Measurements from ENCODE around the gene SLC38A9.
"Not testable (repeated sequence)": the region's sequence is repeated elsewhere in the genome, so short reads cannot be mapped to it uniquely, and the experiment has no call there.

Gene SLC38A9

DNA sequence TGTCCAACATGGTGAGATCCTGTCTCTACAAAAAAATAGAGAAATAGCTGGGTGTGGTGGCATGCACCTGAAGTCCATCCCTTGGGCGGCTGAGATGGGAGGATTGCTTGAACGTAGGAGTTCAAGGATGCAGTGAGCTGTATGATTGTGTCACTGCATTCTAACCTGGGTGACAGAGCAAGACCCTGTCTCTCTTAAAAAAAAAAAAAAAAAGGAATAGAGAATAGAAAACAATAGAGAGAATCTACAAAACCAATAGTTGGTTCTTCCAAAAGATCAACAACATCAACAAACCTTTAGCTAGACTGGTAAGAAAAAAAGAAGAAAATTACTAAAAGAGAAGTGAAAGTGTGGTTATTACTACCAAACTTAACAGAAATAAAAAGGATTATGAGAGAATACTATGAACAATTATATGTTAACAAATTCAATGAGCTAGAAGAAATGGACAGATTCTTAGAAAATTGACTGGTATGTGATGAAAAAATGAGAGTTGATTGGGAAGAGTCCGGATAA, 8.1 kb upstream of the SLC38A9 start:
- TF ChIP-seq, protein P1, sequence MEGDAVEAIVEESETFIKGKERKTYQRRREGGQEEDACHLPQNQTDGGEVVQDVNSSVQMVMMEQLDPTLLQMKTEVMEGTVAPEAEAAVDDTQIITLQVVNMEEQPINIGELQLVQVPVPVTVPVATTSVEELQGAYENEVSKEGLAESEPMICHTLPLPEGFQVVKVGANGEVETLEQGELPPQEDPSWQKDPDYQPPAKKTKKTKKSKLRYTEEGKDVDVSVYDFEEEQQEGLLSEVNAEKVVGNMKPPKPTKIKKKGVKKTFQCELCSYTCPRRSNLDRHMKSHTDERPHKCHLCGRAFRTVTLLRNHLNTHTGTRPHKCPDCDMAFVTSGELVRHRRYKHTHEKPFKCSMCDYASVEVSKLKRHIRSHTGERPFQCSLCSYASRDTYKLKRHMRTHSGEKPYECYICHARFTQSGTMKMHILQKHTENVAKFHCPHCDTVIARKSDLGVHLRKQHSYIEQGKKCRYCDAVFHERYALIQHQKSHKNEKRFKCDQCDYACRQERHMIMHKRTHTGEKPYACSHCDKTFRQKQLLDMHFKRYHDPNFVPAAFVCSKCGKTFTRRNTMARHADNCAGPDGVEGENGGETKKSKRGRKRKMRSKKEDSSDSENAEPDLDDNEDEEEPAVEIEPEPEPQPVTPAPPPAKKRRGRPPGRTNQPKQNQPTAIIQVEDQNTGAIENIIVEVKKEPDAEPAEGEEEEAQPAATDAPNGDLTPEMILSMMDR (IDR thresholded peaks at IDR 0.05; ENCODE audit: insufficient read depth, missing control alignments): no peak
- FAIRE-seq (no peak), DNase-seq (ENCODE audit: insufficient read length, low spot score) (no peak)

DNA sequence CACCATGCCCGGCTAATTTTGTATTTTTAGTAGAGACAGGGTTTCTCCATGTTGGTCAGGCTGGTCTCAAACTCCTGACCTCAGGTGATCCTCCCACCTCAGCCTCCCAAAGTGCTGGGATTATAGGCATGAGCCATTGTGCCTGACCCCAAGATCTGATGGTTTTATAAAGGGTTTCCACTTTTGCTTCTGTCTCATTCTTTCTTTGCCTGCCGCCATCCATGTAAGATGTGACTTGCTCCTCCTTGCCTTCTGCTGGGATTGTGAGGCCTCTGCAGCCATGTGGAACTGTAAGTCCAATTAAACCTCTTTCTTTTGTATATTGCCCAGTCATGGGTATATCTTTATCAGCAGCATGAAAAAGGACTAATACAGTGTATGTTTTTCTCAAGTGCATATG, 6.9 kb upstream of the SLC38A9 start:
- not testable (repeated sequence) for DNase-seq (ENCODE audit: insufficient read length, low spot score); FAIRE-seq

DNA sequence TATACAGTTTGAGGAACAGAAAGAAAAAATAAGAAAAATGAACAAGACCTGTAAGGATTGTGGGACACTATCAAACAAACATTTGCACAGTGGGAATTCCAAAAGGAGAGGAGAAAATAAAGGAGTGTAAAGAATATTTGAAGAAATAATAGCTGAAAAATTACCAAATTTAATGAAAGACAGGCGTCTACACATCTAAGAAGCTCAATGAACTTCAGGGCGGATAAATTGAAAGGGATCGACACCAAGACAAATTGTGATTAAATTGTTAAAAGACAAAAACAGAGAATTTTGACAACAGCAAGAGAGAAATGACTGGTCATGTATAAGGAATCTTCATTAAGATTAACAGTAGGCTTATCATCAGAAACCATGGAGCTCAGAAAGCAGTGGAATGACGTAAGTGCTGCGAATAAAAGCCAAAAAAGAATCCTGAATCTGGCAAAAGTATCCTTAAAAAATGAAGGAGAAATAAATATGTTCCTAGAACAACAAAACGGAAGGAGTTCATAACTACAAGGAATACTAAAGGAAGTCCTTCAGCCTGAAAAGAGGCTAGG, 3.5 kb upstream of the SLC38A9 start:
- FAIRE-seq (no peak), DNase-seq (ENCODE audit: insufficient read length, low spot score) (no peak)
- TF ChIP-seq, protein P1 (IDR thresholded peaks at IDR 0.05; ENCODE audit: insufficient read depth, missing control alignments): no peak

DNA sequence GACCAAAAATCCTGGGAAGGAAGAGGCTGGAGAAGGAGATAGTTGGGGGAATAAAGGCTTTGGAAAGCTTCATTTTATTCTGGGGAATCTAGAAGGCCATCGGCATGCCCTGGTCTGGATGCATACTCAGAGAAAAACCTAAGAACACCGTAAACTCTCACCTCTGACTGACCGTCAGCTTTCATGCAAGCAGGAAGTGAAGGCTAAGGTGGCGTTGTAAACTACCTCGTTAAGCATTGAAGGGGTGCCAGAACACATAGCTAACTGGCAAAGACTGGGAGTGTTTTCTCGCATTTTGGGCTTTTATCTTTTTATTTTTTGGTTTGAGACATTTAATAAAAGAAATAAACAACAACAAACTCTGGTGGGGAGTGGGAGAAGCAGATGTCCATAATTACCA, 2.6 kb upstream of the SLC38A9 start:
- no peak for DNase-seq (ENCODE audit: insufficient read length, low spot score)
- TF ChIP-seq, protein P1 (IDR thresholded peaks at IDR 0.05; ENCODE audit: insufficient read depth, missing control alignments): no peak
- FAIRE-seq: no peak

DNA sequence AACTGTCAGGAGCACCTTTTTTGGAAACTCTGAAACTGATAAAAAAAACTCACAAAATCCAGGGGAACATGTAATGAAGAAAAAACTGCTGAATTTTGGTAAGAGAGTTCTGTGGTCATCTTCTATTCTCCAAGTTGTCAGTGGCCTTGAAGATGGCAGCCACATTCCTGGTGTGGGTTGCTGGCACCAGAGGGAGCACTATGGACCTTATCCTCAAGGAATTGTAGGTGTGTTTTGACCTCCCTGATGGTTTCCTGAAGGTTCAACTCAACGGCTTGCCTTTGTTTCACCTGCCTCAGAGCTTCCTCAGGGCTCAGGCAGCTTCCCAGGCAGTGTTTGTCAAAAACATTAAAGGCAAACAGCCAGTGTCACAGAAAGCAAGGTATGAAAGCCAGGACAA, 2.2 kb upstream of the SLC38A9 start:
- DNase-seq (ENCODE audit: insufficient read length, low spot score): no peak
- TF ChIP-seq, protein P1 (IDR thresholded peaks at IDR 0.05; ENCODE audit: insufficient read depth, missing control alignments): no peak
- no peak for FAIRE-seq

DNA sequence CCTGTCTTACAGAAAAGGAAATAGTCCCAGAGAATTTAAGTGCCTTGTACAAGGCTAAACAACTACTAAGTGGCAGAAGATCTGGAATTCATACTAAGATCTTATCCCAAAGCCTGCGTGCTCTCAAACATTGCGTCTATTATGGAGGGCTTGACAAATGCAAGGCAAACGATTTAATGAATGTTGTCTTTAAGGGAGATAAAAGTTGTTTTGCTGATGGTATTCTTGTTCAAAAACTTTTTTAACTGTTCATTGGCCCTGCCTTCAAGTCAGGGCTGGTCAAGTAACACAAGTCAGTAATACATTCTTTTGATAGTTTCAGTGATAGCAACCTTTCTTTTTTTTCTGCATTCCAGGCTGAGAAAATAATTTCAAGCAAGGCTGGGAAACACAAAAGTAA, 1.7 kb upstream of the SLC38A9 start:
- TF ChIP-seq, protein P1 (IDR thresholded peaks at IDR 0.05; ENCODE audit: insufficient read depth, missing control alignments): no peak
- DNase-seq (ENCODE audit: insufficient read length, low spot score) (no peak), FAIRE-seq (no peak)

DNA sequence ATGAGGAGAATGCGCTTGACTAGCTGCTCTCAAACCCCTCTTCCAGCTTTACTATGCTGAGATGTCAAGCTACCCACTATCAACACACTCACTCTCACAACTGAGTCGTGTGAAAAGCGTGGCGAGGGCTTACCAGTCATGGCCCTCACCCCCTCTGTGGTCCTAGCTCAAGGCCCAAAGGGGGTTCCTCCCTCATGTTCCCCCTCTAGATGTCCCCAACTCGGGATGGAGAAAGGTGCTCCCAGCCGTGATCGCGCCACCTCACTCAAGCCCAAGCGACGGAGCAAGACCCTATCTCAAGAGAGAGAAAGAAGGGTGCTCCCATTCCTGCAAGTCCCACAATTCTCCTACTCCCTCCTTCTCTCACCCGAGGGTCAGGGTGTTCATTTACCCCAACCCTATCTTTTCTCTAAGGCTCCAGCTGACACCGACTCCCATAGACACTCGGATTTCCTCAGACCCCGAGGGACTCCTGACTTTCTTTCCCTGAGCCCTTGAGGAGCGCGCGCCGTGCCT, 559 bp downstream of the SLC38A9 start:
- no peak for FAIRE-seq
- no peak for DNase-seq (ENCODE audit: insufficient read length, low spot score)
- TF ChIP-seq, protein P1 (IDR thresholded peaks at IDR 0.05; ENCODE audit: insufficient read depth, missing control alignments): no peak

Data from D721Med (cell line).